HG03342 (cell line): ENCODE measurements around the gene TMEM198.

ENCODE experiments used
- ATAC-seq: cut with Tn5 transposase; IDR thresholded peaks from one replicate; pipeline ENCODE4 v1.9.1; 2021; ENCODE audit warnings: mild to moderate bottlenecking, moderate library complexity; ENCODE audit not compliant: unreplicated experiment

TMEM198 gene, protein sequence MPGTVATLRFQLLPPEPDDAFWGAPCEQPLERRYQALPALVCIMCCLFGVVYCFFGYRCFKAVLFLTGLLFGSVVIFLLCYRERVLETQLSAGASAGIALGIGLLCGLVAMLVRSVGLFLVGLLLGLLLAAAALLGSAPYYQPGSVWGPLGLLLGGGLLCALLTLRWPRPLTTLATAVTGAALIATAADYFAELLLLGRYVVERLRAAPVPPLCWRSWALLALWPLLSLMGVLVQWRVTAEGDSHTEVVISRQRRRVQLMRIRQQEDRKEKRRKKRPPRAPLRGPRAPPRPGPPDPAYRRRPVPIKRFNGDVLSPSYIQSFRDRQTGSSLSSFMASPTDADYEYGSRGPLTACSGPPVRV

DNA sequence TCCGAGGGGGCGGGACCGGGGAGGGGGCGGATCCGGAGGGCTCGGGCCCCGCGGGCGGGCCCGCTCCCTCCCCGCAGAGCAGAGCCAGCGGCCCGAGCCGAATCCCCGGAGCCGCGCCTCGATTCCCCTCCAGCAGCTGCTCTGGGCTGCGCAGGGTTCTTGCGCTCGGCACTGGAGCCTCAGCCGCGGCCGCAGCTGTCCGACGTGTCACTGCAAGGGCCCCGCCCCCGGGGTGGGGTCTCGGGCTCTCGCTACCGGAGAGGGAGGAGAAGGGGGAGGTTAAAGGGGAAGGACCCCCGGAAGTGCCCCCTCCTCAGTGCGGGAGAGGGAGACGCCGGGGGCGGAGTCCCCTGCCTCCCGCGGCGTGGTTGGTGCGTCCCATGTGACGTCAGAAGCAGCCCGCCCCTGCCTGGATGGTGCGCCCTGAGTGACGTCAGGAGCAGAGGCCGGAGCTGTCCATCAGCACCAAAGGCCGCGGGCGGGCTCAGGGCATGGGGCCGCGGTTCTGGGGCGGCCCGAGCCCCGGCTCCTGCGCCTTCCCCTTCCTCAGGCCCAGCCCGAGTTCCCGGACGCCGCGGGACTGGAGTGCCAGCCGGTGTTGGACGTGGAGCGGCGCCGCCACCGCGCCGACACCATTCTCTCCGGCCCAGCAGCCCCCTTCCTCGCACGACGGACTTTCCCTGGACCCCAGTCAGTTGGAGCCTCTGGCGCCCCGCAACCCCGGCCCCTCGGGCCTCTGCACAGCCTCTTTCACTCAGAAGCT, at the start of gene TMEM198, which contains the start of gene CHPF:
TMEM198 (plus strand) TSS at position 433 of the 763 bp plus-strand sequence. CDS start 700 bp downstream, outside the sequence.
CHPF (minus strand) TSS at position 214 of the 763 bp plus-strand sequence. CDS start 271 bp downstream, outside the sequence.
- peak; percentile 75 for ATAC-seq

DNA sequence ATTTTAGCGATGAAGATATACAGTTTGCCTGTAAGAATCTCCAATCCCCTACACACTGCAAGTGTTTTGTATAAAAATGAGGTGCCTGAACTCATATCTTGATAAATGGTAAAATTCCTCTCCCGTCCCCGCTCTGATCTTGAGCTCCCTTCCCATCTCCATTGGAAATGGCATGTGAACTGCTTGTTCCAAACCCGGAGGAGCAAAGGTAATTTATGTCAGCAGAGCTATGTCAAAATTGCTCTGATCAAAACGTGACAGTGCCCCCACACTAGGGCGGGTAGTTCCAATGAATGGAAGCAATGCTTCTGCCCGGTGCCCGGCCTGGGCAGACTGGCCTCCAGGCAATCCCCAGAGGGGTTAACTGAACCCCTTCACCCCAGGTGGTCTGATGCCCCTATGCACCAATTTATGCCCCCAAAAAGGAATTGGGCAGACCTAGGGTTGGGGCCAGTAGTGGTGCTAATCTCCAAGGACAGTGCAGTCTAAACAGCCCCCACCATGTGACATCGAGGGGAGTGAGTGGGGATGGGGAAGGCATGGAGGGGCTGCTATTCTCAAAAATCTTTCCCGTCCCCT, 48.8 kb upstream of the TMEM198 start:
- no peak for ATAC-seq

DNA sequence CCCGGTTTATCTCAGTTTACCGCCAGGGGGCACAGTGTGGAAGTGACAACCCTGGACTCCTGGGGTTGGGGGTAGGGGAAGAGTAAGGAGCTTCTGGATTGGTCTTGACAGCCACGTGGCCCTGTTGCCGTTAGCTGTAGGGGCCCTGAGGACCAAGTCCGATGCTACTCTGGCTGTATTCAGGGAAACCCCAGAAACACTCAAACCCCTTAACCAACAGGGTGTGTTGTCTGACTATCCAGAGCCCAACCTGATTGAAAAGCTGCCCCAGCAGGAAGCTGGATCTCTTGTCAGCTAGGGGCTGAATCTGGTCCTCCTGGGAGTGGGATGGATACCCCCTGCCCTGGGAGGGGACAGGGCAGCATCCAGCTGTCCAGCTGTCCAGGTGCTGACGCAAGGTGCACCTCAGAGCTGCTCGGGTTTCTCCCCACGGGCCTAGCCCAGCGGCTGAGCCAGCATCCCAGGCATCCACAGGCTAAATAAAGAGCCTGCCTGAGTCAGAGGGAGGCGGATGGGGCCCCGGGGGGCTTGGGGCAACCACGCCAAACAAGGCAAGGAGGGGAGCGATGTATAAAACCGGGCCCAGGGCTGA, 48.2 kb upstream of the TMEM198 start:
- peak; percentile 28 for ATAC-seq

DNA sequence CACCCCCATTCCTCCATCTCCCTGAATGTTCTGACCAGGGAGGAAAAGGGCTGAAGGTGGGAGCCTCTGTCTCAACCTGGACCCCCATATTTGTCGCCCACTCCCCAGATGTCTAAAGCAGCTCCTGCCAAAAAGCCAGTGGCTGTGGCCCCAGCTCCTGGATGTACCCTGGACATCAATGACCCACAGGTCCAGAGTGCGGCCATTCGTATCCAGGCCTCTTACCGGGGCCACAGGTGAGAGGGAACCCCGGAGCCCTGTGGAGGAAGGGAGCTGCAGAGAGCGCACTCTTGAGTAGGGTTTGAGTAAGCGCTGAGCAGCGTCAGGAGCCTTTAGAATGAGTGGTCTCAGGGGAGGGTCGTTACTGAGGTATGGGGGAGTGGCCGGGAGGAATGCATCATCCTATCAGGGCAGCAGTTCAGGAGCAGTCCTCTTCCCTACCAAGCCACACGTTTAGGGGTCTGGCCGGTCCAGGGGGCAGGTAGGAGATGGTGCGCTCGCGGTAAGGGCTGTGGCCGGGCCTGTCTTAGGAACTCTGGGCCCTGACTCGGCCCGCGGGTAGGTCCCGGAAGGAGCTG, 47.5 kb upstream of the TMEM198 start:
- no peak for ATAC-seq

DNA sequence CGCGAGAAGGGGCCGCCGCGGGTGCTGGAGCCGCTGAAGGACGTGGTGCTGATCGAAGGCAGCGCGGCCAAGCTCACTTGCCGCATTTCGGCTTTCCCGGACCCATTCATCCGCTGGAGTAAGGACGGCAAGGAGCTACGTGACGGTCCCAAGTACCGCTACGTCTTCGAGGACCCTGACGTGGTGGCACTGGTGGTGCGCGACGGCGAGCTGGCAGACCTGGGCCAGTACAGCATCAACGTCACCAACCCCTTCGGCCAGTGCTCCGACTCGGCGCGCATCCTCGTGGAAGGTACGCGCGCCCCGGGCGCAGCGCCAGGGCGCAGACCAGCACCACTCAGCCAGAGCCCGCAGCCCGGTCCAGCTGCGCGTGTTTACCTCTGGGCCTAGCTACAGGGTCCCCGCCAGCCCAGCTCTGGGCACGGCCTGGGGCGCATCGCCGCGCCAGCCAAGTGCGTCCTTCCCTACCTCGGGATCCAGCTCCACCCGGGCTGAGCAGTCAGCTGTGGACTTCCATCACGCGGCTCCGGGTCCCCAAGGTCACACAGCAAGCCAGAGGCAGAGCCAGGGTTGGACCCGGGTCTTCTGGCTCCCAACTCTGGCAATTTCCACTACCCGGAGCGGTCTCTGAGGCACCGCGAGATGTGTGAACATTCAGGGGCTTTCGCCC, 46.9 kb upstream of the TMEM198 start:
- ATAC-seq, result no peak

DNA sequence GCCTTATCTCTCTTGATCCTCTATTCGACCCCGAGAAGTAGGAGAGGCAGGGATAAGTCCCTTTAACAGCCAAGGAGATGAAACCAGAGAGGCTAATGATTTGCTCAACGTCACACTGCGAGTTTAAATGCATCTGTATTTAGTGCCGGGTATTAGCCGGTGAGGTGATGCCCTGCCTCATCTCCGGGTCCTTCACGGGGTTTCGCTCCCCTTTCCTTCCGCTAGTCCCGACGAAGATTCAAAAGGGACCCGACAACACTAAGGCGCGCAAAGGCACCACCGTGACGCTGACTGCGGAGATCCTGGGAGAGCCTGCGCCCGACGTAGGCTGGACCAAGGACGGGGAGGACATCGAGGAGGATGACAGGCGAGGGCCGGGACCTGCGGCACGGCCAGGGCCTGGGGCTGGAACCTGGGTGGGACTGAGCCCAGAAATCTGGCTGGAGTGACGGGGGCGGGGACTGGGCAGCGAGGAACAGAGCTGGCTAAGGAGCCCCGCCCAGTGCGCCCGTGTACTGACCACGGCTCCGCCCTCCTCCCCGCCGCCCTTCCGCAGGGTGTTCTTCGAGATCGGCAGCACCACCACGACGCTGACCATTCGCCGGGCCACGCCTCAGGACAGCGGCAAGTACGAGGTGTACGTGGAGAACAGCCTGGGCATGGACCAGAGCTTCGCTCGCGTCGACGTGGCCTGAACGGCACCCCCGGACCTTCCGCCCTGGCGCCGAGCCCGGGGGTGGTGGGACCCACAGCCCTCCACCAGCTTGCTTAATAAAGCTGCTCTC, 46.1 kb upstream of the TMEM198 start:
- ATAC-seq, result no peak

DNA sequence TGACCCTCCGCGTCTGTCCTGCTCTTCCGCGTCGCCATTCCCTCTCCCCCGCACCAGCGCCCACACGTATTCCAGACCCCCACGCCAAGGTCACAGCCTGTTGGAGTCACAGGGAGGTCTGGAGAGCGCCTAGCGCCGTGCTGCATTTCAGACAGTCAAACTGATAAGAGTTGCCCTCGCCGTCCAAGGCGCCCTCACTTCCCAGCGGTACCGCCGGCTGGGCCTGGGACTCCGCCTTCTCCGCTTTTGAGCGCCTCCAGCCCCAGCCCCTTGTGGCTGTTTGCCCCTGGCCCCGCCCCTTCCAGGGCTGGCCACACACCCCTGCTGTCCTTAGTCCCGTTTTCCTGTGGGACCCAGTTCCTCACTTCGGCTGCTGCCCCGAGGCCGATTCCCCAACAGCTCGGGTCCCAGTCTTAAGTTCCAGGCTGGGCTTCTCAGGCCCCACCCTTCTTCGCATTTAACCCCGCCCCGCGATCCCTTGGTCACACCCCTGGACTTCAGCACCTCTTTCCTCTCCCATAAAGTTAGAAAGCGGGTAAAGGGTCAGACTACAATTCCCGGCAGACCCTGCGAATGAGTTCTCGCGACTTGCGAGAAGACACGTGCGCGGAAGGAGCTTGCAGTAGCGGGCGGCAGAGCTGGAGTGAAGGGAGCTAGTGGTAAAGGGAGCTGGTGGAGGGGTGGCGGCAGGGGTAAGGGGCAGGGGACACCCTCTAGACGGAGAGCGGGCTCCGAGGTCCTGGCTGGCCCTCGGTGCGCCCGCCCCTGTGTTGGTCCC, 45.4 kb upstream of the TMEM198 start, which contains the start of gene GMPPA:
GMPPA (plus strand) TSS at position 612 of the 778 bp plus-strand sequence. CDS start 1,085 bp downstream, outside the sequence.
- ATAC-seq, result peak; percentile 96

DNA sequence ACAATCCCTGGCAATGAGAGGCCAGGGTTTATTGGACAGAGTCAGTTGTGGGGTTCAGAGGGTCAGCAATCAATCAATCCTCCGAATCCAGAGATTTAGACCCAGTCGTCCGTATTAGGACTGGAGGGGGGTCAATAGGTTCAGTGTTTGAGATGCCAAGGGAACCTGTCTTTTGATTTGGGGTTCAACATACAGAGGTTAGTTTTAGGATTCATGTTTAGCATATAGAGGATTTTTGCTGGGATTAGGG, 44.8 kb upstream of the TMEM198 start:
- ATAC-seq, result no peak

DNA sequence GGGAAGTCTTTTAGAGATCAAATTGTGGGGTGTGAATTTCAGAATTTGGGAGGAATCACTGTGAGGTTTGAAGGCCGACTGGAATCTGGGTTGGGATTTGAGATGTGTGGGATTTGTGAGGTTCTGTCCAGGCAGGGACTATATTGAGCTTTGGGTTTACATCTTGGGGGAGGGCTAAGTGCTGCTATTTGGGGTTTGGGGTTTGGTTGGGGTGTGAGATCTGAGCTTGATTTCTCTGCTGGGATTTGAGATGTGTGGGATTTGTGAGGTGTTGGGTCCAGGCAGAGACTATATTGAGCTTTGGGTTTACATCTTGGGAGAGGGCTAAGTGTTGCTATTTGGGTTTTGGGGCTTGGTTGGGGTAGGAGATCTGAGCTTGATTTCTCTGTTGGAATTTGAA, 44.3 kb upstream of the TMEM198 start:
- no peak for ATAC-seq

DNA sequence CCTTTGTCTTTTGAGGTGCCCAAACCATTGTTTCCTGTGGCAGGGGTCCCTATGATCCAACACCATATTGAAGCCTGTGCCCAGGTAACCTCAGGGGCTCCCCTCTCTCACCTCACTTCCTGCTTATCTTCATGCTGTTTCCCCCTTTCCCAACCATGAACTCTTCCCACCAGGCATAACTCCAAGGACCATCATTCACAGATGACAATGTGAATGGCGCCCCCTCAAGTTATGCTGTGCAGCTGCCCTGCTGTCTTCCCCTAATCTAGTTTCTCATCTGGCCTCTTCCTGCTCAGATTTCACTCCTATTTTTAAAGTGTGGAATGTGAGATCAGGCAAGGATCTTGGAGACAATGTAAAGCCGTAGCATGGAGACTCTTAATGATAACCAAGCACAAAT, 43.7 kb upstream of the TMEM198 start:
- no peak for ATAC-seq

DNA sequence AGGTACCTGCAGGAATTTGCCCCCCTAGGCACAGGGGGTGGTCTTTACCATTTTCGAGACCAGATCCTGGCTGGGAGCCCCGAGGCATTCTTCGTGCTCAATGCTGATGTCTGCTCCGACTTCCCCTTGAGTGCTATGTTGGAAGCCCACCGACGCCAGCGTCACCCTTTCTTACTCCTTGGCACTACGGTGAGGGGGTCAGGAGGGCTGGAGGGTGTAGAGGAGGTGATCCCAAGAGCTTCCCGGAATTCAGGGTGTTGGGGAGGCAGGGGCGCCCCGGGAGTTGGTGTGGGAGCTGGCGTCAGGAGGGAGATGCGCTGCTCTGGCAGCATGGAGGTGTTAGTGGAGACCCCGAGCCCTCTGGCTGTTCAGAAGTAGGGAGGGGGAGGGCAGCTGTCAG, 42.0 kb upstream of the TMEM198 start:
- no peak for ATAC-seq

DNA sequence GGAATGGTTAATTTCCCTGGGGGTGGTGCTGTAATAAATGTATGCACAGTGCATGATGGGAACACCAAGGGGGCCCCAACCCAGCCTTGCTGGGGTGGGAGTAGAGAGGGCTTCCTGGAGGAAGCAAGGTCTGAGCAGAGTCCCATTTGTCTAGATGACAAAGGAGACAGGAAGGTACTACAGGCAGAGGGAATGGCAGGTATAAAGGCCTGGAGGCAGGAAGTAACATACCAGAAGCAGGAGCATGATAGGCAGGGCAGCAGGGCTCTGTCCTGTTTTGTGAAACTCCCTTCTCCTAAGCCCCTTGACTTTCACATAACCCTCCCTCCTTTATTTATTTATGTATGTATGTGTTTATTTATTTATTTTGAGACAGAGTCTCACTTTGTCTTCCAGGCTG, 41.2 kb upstream of the TMEM198 start:
- ATAC-seq, result no peak

DNA sequence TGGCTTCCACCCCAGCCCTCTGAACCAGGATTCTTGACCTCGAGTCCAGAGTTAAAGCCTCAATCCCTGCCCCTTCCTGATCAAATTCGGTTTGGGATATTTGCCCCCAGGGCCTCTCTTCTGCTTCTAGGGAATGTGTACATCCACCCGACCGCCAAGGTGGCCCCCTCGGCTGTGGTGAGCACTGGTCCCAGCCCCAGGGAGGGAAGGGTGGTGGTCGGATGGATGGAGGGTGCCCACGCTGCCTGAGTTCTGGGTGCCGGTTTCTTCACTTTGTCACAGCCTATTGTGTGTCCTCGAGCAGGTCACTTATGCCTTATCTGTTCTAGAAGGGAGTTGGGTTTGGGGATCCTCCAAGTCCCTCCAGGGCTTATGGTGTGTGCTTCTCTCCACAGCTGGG, 38.2 kb upstream of the TMEM198 start:
- ATAC-seq, result no peak

DNA sequence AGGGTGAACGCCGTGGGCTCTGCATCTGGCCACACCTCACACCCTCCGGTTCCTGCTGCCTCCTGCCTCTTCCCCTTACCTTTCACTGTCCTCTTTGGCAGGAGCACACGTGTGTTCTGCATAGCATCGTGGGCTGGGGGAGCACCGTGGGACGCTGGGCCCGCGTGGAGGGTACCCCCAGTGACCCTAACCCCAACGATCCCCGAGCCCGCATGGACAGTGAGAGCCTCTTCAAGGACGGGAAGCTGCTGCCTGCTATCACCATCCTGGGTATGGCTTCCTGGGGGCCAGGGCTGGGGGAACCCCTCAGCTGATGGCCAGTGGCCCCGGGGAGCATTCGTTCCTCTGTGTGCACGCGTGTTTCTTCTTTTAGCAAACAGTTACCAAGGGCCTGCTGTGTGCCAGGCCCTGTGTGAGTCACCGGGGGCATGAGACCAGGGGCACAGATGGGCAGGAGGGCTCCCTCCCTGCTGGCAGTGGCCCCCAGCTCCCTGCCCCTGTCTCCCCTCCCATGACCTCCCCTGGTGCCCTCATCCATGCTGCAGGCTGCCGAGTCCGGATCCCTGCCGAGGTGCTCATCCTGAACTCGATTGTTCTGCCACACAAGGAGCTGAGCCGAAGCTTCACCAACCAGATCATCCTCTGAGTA, 37.6 kb upstream of the TMEM198 start:
- ATAC-seq, result no peak

DNA sequence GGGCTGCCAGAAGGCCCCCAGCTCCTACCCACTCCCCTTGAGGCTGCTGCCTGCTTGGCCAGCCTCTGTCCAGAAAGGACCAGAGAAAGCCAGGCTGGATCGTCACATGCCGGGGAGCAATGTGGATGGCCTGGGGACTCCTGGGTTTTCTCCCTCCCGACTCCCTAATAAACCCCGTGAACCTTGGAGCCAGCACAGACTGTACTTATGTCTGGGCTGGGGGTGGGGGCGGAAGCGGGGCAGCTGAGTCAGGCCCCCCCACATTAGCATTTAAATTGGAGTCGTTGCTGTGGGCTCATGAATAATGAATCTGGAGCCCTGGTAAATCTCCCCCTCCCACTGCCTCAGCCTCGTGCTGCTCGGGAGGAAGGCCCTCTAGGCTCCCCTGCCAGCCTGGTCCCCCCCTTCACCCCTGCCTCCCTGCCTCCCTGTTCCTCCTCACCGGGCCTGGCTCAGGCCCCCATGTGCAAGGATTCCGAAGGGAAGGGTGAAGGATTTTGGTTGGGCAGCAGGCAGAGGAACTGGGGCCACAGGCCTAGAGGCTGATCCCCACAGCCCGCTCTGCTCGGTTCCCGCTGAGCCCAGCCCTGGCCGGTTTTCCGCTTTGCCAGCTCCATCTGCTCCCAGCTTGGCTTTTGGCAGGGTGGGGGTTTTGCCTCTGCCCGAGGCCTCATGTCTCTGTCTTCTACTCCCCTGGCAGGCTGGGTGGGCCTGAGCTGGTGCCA, 36.9 kb upstream of the TMEM198 start:
- no peak for ATAC-seq

DNA sequence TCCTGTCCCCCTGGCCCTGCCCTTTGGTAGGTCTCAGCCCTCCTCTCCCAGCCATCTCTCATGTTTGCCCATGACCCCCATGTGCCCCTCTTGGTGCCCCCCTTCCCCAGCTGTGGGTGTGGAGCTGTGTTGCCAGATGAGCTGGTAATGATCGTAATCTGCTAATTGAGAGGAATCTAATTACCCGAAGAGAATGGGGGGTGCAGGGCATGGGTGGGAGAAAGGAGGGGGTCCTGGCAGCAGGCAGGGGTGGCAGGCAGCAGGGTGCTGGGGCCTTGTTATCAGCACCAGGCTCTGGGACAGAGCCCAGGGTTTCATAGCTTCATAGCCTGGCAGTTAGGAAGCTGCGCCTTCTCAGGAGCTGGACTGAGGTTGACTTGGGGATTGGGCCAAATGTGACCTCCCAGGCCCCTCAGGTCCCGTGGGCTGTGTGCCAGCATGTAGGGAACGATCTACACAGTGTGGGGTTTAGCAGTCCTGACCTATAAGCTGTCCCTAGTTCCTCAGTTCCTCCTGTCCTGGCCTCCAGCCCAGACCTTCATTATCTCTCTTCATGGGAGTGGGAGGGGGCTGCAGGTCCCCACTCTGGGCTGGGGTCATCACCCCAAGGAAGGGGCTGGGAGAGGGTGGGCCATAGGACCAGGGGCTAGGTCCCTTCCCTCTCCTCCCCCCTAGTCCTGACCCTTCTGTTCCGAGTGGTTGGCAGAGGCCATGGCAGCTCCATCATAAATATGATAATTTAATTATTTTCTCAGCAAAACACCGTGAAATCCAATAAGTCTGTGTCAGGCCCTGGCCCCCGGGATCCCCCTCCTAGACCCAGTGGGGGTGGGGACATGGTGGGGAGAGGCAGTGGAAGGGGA, 36.0 kb upstream of the TMEM198 start:
- no peak for ATAC-seq

DNA sequence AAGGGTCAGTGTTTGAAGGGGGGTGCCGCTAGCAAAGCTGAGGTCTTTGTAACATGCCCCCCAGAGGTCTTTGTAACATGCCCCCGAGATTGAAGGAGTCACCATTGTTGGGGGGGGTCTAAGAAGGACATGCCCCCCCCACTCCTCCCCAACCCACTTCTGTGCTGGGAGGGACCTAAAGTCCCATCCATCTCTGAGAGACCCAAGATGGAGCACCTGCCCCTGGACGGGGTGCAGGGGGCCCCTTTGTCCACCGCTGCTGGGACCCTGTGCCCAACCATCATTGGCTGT, 35.4 kb upstream of the TMEM198 start:
- ATAC-seq, result no peak
